GM18517 (cell line): ENCODE results near the gene TBXAS1.

Source experiments
- ATAC-seq: cut with Tn5 transposase; IDR thresholded peaks from one replicate; pipeline ENCODE4 v1.9.1; 2021; ENCODE audit warnings: mild to moderate bottlenecking, moderate library complexity; ENCODE audit not compliant: unreplicated experiment

TBXAS1 gene

GRCh38 chr7:139829025-139829774 is at the start of gene TBXAS1:
TSS of gene TBXAS1 (plus strand) at chr7:139829264. CDS start at chr7:139829391, 127 bp downstream.
- peak; percentile 55 for ATAC-seq

DNA sequence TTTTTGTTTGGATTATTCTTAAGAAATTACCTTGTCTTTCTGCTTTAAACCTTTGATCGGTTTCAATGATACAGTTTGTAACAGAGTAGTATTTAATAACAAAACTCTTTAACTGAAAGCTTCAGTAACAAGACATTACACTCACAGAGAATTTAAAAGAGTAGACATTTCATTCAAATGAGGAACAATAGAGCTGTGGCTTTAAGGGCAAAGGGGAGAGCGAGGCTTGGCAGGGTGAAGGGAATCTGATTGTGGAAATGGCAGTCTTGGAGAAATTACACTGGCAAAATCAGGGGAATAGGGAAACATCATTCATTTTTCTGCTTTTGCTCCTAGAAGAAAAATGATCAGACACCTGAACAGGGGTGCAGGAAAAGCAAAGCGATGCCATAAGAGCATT is 46.1 kb upstream of the TBXAS1 start:
- ATAC-seq: no peak

DNA sequence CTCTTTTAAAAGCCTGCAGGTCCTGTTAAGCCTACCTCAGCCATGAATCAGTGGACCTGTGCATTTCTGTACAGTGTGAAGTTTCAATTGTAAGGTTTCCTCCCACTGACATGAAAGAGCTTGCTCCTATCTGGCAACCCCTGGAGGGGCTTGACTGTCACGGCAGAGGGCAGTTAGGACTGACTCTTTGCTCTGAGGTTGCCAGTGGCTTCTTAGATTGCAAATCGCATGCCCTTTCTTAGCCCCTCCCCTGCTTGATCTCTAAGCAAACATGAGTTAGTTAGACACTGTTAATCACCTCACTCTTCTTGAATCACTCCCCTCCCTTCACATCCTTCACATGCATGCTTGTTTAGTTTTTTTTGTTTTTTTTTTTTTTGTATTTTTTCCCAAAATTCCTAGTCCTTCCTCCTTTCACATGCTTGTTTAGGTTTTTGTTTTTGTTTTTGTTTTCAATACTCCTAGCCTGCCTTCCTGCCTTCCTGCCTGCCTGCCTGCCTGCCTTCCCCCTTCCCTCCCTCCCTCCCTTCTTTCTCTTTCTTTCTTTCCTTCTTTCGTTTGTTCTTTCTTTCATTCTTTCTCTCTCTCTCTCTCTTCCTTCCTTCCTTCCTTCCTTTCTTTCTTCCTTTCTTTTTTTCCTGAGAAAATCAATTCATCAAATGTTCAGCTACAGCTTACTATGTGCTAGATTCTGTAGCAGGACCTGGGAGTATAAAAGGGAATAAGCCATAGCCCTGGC is 45.2 kb upstream of the TBXAS1 start:
- no peak for ATAC-seq

- ATAC-seq: no peak
These were observed 44.4 kb upstream of the TBXAS1 start for GRCh38 chr7:139784648-139785047.

DNA sequence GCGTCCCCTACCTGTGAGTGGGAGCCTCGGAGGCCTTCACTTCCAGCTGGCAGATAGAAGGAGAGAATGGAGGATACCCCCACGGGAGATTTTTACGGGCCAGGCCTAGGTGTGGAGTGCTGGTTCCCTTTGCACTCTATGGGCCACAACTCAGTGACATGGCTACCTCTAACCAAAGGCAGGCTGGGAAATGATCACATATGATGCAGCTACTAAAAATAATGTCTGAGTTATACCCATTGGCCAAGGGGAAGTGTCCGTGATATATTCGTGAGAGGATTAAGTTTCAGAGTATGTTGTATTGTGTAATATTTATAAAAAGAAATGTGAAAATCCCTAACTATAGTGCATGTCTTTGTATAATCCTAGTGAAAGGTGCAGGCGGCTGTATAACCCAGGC is 37.7 kb upstream of the TBXAS1 start:
- ATAC-seq: no peak

DNA sequence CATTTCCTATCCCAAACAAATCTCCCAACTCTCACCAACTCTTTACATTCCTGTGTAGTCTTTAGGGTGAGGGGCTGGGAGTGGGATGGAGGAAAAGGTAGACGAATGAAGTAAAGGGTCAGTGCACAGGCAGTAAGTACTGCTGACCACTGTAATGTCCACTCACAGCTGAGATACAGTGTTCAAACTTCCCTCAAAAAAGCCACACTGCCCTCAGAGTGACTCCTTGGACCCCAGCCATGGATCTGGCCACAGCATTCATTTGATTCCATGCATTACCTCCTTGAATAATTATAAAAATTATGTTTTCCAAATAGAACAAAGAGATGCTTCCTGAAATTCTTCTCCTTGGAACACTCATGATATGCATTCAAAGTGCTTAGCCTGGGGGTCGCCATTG is 31.5 kb upstream of the TBXAS1 start:
- no peak for ATAC-seq

DNA sequence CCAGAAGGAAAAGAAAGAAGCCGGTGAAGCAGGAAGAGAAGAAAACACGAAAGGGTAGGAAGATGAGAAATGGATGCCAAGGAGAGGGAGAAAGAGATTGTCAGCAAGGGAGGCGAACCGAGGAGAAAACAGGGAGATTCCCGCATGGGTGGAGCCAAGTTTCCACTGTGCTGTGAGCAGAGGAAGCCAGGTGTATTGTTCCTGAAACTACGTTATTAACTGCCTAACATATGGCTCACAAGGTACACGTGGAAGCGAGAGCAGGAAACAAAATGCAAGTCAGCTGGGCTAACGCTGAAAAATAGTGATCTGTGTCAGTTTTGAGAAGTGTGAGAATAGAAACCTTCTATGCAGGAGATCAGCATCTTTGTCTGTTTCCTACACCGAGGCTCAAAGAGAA is 30.8 kb upstream of the TBXAS1 start:
- no peak for ATAC-seq

GRCh38 chr7:139798892-139799291 is 30.2 kb upstream of the TBXAS1 start:
- no peak for ATAC-seq

DNA sequence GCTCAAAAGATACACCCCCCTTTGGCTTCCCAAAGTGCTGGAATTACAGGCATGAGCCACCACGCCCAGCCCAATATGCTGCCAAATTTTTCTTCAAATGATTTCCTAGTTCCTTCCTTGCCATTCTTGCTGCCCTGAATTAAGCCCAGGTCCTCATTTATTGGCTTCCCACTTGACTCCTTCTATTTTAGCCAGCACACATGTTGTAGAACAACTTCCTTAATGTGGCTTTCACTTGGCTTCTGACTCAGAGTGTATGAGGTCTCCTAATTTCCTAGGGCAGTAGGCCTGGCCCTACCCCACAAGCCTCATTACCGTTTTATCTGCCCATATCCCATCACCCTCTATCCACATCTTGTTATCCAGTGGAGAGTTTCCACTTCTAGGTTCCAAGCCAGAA is 29.5 kb upstream of the TBXAS1 start:
- ATAC-seq: no peak

DNA sequence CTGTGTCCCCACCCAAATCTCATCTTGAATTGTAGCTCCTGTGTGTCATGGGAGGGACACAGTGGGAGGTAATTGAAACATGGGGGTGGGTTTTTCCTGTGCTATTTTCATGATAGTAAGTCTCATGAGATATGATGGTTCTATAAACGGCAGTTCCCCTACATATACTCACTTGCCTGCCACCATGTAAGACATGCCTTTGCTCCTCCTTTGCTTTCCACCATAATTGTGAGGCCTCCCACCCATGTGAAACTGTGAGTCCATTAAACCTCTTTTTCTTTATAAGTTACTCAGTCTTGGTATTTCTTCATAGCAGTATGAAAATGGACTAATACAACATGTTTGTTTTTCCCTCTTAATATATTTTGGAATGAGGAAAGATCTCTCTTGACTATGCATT is 24.5 kb upstream of the TBXAS1 start:
- no peak for ATAC-seq

GRCh38 chr7:139807009-139807408 is 22.1 kb upstream of the TBXAS1 start:
- ATAC-seq: no peak

DNA sequence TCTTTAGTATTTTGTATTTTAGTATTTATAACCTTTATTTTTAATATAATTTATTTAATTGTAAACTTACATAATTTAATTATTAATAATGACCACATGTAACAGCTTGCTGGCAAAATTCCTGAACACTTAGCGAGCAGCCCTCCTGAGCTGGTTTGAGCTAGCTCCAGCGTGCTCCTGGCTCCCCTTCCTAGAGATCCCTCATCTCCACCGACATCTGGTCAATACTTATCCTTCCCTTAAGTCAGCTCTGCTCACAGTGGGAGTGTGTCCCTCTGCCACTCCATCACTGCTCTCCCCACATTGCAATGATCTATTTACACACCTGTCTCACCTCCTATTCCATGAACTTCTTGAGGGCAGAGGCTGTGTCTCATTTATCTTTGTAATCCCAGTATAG is 20.6 kb upstream of the TBXAS1 start:
- no peak for ATAC-seq

DNA sequence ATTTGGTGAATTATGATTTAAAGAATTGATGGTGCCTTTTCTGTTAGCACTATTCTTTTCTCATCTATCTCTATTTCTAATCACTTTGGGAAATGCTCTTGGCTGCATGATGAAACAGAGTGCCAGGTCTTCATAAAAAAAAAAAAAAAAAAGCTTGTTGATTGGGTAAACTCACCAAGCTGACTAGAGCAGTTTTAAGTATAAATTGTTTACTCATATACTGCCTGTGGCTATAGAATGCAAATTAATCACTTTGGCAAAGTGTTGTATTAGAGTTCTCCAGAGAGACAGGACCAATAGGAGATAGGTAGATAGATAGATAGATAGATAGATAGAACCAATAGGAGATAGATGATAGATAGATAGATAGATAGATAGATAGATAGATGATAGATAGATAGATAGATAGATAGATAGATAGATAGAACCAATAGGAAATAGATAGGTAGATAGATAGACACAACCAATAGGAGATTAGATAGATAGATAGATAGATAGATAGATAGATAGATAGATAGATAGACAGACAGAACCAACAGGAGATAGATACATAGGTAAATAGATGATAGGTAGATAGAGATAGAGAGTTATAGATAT is 20.1 kb upstream of the TBXAS1 start:
- no peak for ATAC-seq

GRCh38 chr7:139811066-139811465 is 18.0 kb upstream of the TBXAS1 start:
- no peak for ATAC-seq

DNA sequence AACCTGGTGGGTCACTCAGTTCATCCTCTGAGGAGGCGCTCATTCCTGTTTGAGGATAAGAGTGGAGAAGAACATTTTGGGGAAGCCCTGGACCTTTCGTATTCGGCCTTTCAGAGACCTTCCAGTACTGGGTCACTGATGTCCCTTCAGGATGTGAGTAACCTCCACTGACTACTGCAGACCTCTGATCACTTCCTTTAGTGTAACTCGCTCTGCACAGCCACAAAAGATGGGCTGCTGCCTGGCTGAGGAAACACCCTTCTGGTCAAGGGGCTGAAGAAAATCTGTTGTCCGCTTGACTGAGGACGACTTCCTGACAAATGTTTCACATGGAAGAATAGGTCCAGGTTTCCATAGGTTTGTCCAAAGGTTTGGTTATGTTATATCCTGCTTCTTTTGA is 15.9 kb upstream of the TBXAS1 start:
- no peak for ATAC-seq

DNA sequence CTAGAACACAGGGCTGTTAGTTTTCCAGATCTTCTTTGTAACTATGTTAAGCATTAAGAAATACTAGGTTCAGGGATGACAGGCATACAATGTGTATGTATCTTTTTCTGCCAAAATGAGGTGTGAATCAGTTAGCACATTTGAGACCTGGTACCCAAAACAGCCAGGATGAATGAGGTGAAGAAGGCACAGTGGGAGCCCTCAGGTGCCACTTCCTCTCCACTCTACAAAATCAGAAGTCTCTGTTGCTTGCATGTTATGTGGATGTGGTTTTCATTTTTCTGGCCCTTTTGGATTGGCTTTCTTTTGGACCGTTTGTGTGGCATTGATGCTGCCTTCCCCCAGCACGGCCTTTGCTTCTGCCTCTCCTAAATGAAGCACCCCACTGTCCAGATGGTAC is 15.4 kb upstream of the TBXAS1 start:
- no peak for ATAC-seq

DNA sequence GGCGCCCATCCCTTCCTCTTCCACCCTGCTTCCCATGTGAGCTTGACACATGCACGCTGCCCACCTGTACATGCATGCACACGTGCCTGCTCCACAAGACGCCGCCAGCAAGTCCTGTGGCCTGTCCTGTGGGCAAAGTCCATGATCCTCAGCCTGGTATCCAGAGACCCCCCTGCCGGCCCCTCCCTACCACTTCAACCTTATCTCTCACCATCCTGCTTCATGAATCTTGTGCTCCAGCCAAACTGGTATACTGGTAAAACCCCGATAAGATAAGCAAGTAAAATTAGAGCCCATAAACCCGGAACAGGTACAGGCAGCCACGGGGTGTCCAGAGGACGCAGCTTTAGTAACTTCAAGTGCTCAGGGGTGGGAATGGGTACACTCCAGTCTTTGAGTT is 11.8 kb upstream of the TBXAS1 start:
- ATAC-seq: no peak

DNA sequence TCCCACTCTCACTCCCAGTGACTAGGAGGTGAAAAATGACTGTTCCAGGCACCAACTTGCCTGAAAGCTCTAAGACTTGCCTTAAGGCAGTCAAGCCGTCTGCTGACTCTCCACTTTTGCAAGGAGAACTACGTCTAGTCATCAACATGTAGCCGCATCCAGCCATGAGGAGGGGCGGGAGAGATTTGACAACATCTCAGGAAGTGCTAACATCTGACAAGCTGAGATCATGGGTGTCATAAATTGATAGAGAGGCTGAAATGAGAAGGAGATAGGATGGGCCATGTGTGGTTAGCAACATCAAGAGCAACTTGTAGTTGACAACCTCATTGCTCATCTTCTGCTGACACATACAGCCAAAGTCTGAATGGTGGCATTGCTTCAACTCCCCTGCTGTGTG is 9.0 kb upstream of the TBXAS1 start:
- ATAC-seq: no peak

- ATAC-seq: no peak
These were observed 7.5 kb upstream of the TBXAS1 start for GRCh38 chr7:139821349-139822105.

- ATAC-seq: no peak
These were observed 6.2 kb upstream of the TBXAS1 start for GRCh38 chr7:139822855-139823254.

DNA sequence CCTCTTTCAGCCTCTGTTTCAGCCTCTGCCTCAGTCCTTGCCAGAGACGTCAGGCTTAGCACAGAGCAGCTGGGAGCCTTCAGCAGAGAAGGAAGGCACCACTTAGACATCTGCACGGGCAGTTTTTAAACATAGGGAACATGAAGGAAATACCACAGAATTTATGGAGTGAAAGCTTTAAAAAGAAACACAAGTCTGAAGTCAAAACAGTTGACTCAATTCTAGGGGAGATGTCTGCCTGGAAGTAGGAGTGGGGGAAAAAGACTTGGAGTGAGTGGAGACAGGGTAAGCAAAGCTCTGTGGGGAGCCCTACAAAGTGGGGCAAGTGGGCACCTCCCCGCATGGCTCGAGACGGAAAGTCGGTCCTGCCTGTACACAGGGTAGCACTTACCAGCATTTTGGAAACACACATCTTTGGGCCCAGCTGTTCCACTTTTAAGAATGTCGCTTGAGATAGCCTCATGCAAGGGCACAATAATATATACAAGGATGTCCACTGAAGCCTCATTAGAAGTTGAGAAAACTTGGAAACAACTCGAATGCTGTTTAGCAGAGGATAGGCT is 5.0 kb upstream of the TBXAS1 start:
- ATAC-seq: no peak
